HepG2 (cell line): ENCODE measurements around the gene TGM3. TPM values are rescaled to one million over a fixed set of nuclear protein-coding genes. Genes with fewer than 3 reads are reported as not detected.
A peak's percentile ranks its signal among the peaks of the same experiment; 100 is the strongest.

Experiments used
- ATAC-seq: fragments of 200-7000 bp; cut with Tn5 transposase; 3 replicates; pipeline ENCODE4 v1.9.1; 2020; ENCODE audit warnings: mild to moderate bottlenecking, moderate library complexity
- BruUV-seq: library from RNA; stranded (reverse); fragments of 400-500 nt; replicated peaks from 2 replicates; lab custom pipeline; 2021; lab: Mats Ljungman, UMichigan
- CTCF ChIA-PET: fragments of 300-600 bp; formaldehyde crosslinking; extraction: SDS; loops from one replicate; lab custom pipeline; 2021; ENCODE audit warnings: low total read pairs, inconsistent platforms, low intra/inter-chr PET ratio; lab: Yijun Ruan, JAX
- POLR2A ChIA-PET: fragments of 350-600 bp; sonication (Branson Sonifier 250); formaldehyde crosslinking; loops from one replicate; lab custom pipeline; 2020; ENCODE audit warnings: antibody characterized with exemption, inconsistent platforms; lab: Yijun Ruan, JAX
- DNase-seq: peaks from one replicate; pipeline ENCODE4 v3.0.0-alpha.2; 2015; ENCODE audit warnings: low spot score
- FAIRE-seq: peaks from 3 replicates; lab custom pipeline; 2011; peaks lifted over from hg19 to GRCh38; lab: Jason Lieb, UNC
- H2AFZ ChIP-seq: one replicate; pipeline ENCODE4 v1.6.1; 2011; ENCODE audit warnings: low read length, inconsistent platforms
- H3K27ac ChIP-seq: fragments of 300-600 bp; 3 replicates; pipeline ENCODE4 v1.8.0; 2011; ENCODE audit warnings: mixed run types, mild to moderate bottlenecking, mixed read lengths, low read length, inconsistent platforms; ENCODE audit not compliant: insufficient read depth; ENCODE audit errors: extremely low read length
- H3K27me3 ChIP-seq, 2 experiments: fragments of 200-600 bp in 1 of 2; 2 replicates in 1 of 2; 3 replicates in 1 of 2; pipeline versions ENCODE4 v1.6.0 to v1.8.0; 2011; ENCODE audit warnings: low read length in 2 of 2, mild to moderate bottlenecking in 2 of 2, moderate library complexity in 2 of 2, inconsistent platforms in 1 of 2; ENCODE audit not compliant: insufficient read depth in 2 of 2, control insufficient read depth in 1 of 2
- H3K36me3 ChIP-seq, 2 experiments: fragments of 200-600 bp in 1 of 2; replicated peaks in 1 of 2; 2 replicates in 1 of 2; 3 replicates in 1 of 2; pipeline versions ENCODE4 v1.5.1 to v1.8.0; 2011; ENCODE audit warnings: low read length in 2 of 2, inconsistent platforms in 1 of 2; ENCODE audit not compliant: insufficient read depth in 2 of 2, control insufficient read depth in 1 of 2
- H3K4me1 ChIP-seq: 2 replicates; pipeline ENCODE4 v1.5.1; 2012; ENCODE audit warnings: low read length, inconsistent platforms; ENCODE audit not compliant: insufficient read depth
- H3K4me2 ChIP-seq: 2 replicates; pipeline ENCODE4 v1.6.0; 2011; ENCODE audit warnings: low read depth, low read length, inconsistent platforms
- H3K4me3 ChIP-seq, 3 experiments: fragments of 200-600 bp in 1 of 3; sonication (generic), shearing (Covaris generic) in 1 of 3; replicated peaks in 1 of 3; 2 replicates each; pipeline ENCODE4 v1.5.1; 2011 to 2016; ENCODE audit warnings: low read length in 3 of 3, inconsistent platforms in 2 of 3, low read depth in 2 of 3, mild to moderate bottlenecking in 2 of 3, control low read depth in 1 of 3, mixed read lengths in 1 of 3; ENCODE audit not compliant: insufficient read depth in 1 of 3
- H3K79me2 ChIP-seq: one replicate; pipeline ENCODE4 v1.6.1; 2011; ENCODE audit warnings: low read length, inconsistent platforms; ENCODE audit not compliant: insufficient read depth
- H3K9ac ChIP-seq: 2 replicates; pipeline ENCODE4 v1.6.0; 2011; ENCODE audit warnings: mild to moderate bottlenecking, low read depth, low read length, inconsistent platforms; ENCODE audit not compliant: insufficient read depth
- H3K9me3 ChIP-seq: 2 replicates; pipeline ENCODE4 v1.5.1; 2012; ENCODE audit warnings: mild to moderate bottlenecking, low read length
- H4K20me1 ChIP-seq: 2 replicates; pipeline ENCODE4 v1.6.0; 2011; ENCODE audit warnings: inconsistent platforms, mild to moderate bottlenecking, low read length, moderate library complexity; ENCODE audit not compliant: insufficient read depth
- CEBPG ChIP-seq: IDR thresholded peaks from 2 replicates; pipeline ENCODE4 v1.6.1; 2016
- CHD4 ChIP-seq: fragments of 200-600 bp; sonication (generic); IDR thresholded peaks from 2 replicates; pipeline ENCODE4 v1.7.0; 2017; ENCODE audit warnings: mild to moderate bottlenecking, low read length, borderline replicate concordance
- EHMT2 ChIP-seq: fragments of 200-600 bp; sonication (generic); IDR thresholded peaks from 2 replicates; pipeline ENCODE4 v1.7.0; 2017; ENCODE audit warnings: antibody characterized with exemption, low read depth, low read length, borderline replicate concordance
- FOXJ3 ChIP-seq: sonication (generic); formaldehyde crosslinking; IDR thresholded peaks from 2 replicates; pipeline ENCODE4 v1.4.0; 2020; ENCODE audit warnings: missing genetic modification reagents, mild to moderate bottlenecking, borderline replicate concordance
- FOXP1 ChIP-seq, 2 experiments: fragments of 450-650 bp in 1 of 2; IDR thresholded peaks; 2 replicates each; pipeline ENCODE4 v1.6.1; 2017 to 2018; ENCODE audit warnings: antibody characterized with exemption in 1 of 2
- GATAD2A ChIP-seq: IDR thresholded peaks from 2 replicates; pipeline ENCODE4 v1.6.1; 2016
- KLF16 ChIP-seq, 2 experiments: sonication (generic) in 1 of 2; formaldehyde crosslinking in 1 of 2; IDR thresholded peaks; 2 replicates each; pipeline versions ENCODE4 v1.6.1 to v1.8.0; 2016 to 2023; ENCODE audit warnings: missing genetic modification reagents in 2 of 2, missing compliant biosample characterization in 1 of 2
- NCOA2 ChIP-seq: sonication (generic); formaldehyde crosslinking; IDR thresholded peaks from 2 replicates; pipeline ENCODE4 v1.8.0; 2022; ENCODE audit warnings: inconsistent platforms
- SMAD3 ChIP-seq: sonication (generic); formaldehyde crosslinking; IDR thresholded peaks from 2 replicates; pipeline ENCODE4 v1.4.0; 2020; ENCODE audit warnings: missing genetic modification reagents
- SMC3 ChIP-seq: IDR thresholded peaks from 2 replicates; pipeline ENCODE4 v1.6.1; 2011; ENCODE audit warnings: low read length, improper control_type of control experiment
- SRF ChIP-seq: IDR thresholded peaks from 2 replicates; pipeline ENCODE4 v1.6.1; 2011; ENCODE audit warnings: mild to moderate bottlenecking, low read depth, low read length, moderate library complexity
- ZFP1 ChIP-seq: IDR thresholded peaks from 2 replicates; pipeline ENCODE4 v1.6.1; 2016
- ZNF124 ChIP-seq: sonication (generic); formaldehyde crosslinking; IDR thresholded peaks from 2 replicates; pipeline ENCODE4 v1.4.0; 2020; ENCODE audit warnings: missing genetic modification reagents
- ZNF431 ChIP-seq: sonication (generic); formaldehyde crosslinking; IDR thresholded peaks from 2 replicates; pipeline ENCODE4 v1.9.0; 2022; ENCODE audit warnings: missing genetic modification reagents, low read depth, mild to moderate bottlenecking, borderline replicate concordance
- ZNF644 ChIP-seq: IDR thresholded peaks from 2 replicates; pipeline ENCODE4 v1.6.1; 2016; ENCODE audit warnings: low read depth
- ZSCAN9 ChIP-seq: IDR thresholded peaks from 2 replicates; pipeline ENCODE4 v1.6.1; 2016; ENCODE audit warnings: borderline replicate concordance
- WGBS: methylation state at CpG from one replicate; pipeline ENCODE4 v1.1.6; 2017; ENCODE audit warnings: low lambda C conversion rate; 5-methylcytosine and 5-hydroxymethylcytosine counted together
- in situ Hi-C: cut with HindIII; loops from 2 replicates; pipeline ENCODE4 v1.10.0; 2017; ENCODE audit warnings: low pct_unique_long_range_greater_than_20kb; ENCODE audit not compliant: extremely low pct_ligation_motif_present
- intact Hi-C: fragments of 100-400 bp; cut with micrococcal nuclease; formaldehyde crosslinking; loops from one replicate; pipeline ENCODE4 v1.10.0; 2022; ENCODE audit not compliant: unreplicated experiment
- polyA plus RNA-seq, 8 experiments: library from polyadenylated mRNA; depleted of rRNA in 3 of 8; stranded (reverse) in 7 of 8; unstranded in 1 of 8; fragments of >200 nt; fragmentation: Illumina TruSeq in 4 of 8; extraction: Trizol in 4 of 8; gene quantifications; 2 replicates each; pipeline versions ENCODE4 v1.2.1 to v1.2.3, GENCODE V29; 2011 to 2016; ENCODE audit warnings: low read depth in 4 of 8, missing spikeins in 1 of 8, mixed read lengths in 1 of 8; ENCODE audit not compliant: insufficient read depth in 1 of 8
- total RNA-seq, 5 experiments: library from RNA; depleted of rRNA; stranded (reverse); fragments of >200 nt; fragmentation: Illumina TruSeq; extraction: Trizol; gene quantifications; 2 replicates each; pipeline ENCODE4 v1.2.3, GENCODE V29; 2016; ENCODE audit warnings: low read depth in 1 of 5
- TF ChIP-seq, protein P1 (sequence below): IDR thresholded peaks from 2 replicates; pipeline ENCODE4 v1.6.1; 2016; ENCODE audit warnings: mild to moderate bottlenecking
- TF ChIP-seq, protein P2 (sequence below): sonication (generic); formaldehyde crosslinking; IDR thresholded peaks from 2 replicates; pipeline ENCODE4 v1.5.0; 2020; ENCODE audit warnings: mild to moderate bottlenecking, missing genetic modification reagents
- TF ChIP-seq, protein P3 (sequence below): IDR thresholded peaks from 2 replicates; pipeline ENCODE4 v1.6.1; 2018; ENCODE audit warnings: missing genetic modification reagents
- TF ChIP-seq, protein P4 (sequence below): sonication (generic); formaldehyde crosslinking; IDR thresholded peaks from 2 replicates; pipeline ENCODE4 v1.8.0; 2022; ENCODE audit warnings: mild to moderate bottlenecking, missing genetic modification reagents, borderline replicate concordance

TGM3 gene
- total and polyA plus RNA-seq, 2 of the 13 experiments (the other 11 are each of a cell fraction or from before 2014, with no cell fraction given): not detected

DNA sequence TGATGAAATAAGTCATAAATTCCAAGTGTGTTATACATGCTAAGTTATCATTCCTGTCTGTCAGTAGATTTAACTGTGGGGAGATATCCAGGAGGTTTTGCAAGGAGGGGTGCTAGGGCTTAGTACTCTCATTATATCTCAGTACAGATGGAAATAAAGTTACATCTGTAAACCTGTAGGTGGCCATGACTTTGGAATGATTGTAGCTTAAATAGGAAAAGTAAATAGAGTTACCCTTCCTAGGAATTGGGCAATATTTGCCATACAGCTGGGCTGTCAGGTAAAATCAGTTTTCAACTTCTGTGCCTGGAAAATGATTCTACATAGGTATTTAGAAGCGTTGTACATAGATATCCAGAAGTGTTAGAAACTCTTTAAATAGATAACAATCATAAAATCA, 19.8 kb upstream of the TGM3 start:
- peak; percentile 97 for FAIRE-seq
- intact Hi-C loops: loop anchor here (2.0 kb wide), 1 partner anchor 75 kb away; no protein-coding TSS in a partner anchor
- Histone ChIP-seq H3K9ac (no peak overlapping the region), H3K4me2 (no peak overlapping the region), H3K4me3 (no peak overlapping the region), H3K27me3 (peaks cover 0 to 11% of the 10 kb centered on the region in 2 experiments; a peak in 2 of 5 replicates), H3K4me1 (peaks cover 10% of the 10 kb centered on the region), H3K9me3 (no peaks in the 10 kb centered on the region), H2AFZ (no peak overlapping the region), H4K20me1 (no peaks in the 10 kb centered on the region), H3K79me2 (no peaks in the 10 kb centered on the region), H3K36me3 (no peaks in the 10 kb centered on the region), H3K27ac (no peak overlapping the region)
- peak; percentile 73 for DNase-seq
- ATAC-seq: peak; percentile 92
- WGBS: 0% methylated on average over 1 of the region's 1 CpG
- POLR2A ChIA-PET: interaction anchor here (1.0 kb wide), 1 partner anchor 194 kb away, joined by 3 read pairs; no protein-coding TSS in a partner anchor
- CTCF ChIA-PET: no interaction called here
- BruUV-seq: no TSS peak
- in situ Hi-C loops: no loop called here
- TF ChIP-seq ZSCAN9 (peak; percentile 88; the same call in 1 of the 2 replicates), SRF (0 out of 2 replicates have a peak, but pooled peaks have one; percentile 9), ZNF124 (CRISPR knock-in tag) (peak; percentile 66; the same call in 1 of the 2 replicates), FOXP1 (IDR thresholded peaks at IDR 0.05) (no peak), FOXP1 (CRISPR knock-in tag; IDR thresholded peaks at IDR 0.05) (peak; percentile 57; the same call in 1 of the 2 replicates), GATAD2A (peak; percentile 78), FOXJ3 (peak; percentile 42; the same call in 1 of the 2 replicates), CEBPG (CRISPR knock-in tag) (peak; percentile 97), SMC3 (peak; percentile 37), ZNF644 (CRISPR knock-in tag) (peak; percentile 73; the same call in 1 of the 2 replicates), ZNF431 (no peak), KLF16 (CRISPR knock-in tag; IDR thresholded peaks at IDR 0.05) (0 out of 4 replicates have a peak, but pooled peaks of 1 of the 2 experiments have one; percentile 57), ZFP1 (0 out of 2 replicates have a peak, but pooled peaks have one; percentile 42), CHD4 (no peak), NCOA2 (CRISPR knock-in tag) (0 out of 2 replicates have a peak, but pooled peaks have one; percentile 35), EHMT2 (no peak), SMAD3 (CRISPR knock-in tag) (peak; percentile 46; the same call in 1 of the 2 replicates)
- TF ChIP-seq, protein P1, sequence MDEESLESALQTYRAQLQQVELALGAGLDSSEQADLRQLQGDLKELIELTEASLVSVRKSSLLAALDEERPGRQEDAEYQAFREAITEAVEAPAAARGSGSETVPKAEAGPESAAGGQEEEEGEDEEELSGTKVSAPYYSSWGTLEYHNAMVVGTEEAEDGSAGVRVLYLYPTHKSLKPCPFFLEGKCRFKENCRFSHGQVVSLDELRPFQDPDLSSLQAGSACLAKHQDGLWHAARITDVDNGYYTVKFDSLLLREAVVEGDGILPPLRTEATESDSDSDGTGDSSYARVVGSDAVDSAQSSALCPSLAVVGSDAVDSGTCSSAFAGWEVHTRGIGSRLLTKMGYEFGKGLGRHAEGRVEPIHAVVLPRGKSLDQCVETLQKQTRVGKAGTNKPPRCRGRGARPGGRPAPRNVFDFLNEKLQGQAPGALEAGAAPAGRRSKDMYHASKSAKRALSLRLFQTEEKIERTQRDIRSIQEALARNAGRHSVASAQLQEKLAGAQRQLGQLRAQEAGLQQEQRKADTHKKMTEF: 0 out of 2 replicates have a peak, but pooled peaks have one; percentile 36
- TF ChIP-seq, protein P2, sequence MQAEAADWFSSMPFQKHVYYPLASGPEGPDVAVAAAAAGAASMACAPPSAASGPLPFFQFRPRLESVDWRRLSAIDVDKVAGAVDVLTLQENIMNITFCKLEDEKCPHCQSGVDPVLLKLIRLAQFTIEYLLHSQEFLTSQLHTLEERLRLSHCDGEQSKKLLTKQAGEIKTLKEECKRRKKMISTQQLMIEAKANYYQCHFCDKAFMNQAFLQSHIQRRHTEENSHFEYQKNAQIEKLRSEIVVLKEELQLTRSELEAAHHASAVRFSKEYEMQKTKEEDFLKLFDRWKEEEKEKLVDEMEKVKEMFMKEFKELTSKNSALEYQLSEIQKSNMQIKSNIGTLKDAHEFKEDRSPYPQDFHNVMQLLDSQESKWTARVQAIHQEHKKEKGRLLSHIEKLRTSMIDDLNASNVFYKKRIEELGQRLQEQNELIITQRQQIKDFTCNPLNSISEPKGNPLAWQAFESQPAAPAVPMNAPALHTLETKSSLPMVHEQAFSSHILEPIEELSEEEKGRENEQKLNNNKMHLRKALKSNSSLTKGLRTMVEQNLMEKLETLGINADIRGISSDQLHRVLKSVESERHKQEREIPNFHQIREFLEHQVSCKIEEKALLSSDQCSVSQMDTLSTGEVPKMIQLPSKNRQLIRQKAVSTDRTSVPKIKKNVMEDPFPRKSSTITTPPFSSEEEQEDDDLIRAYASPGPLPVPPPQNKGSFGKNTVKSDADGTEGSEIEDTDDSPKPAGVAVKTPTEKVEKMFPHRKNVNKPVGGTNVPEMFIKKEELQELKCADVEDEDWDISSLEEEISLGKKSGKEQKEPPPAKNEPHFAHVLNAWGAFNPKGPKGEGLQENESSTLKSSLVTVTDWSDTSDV (CRISPR knock-in tag): no peak
- TF ChIP-seq, protein P3, sequence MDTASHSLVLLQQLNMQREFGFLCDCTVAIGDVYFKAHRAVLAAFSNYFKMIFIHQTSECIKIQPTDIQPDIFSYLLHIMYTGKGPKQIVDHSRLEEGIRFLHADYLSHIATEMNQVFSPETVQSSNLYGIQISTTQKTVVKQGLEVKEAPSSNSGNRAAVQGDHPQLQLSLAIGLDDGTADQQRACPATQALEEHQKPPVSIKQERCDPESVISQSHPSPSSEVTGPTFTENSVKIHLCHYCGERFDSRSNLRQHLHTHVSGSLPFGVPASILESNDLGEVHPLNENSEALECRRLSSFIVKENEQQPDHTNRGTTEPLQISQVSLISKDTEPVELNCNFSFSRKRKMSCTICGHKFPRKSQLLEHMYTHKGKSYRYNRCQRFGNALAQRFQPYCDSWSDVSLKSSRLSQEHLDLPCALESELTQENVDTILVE: 0 out of 2 replicates have a peak, but pooled peaks have one; percentile 46
- TF ChIP-seq, protein P4, sequence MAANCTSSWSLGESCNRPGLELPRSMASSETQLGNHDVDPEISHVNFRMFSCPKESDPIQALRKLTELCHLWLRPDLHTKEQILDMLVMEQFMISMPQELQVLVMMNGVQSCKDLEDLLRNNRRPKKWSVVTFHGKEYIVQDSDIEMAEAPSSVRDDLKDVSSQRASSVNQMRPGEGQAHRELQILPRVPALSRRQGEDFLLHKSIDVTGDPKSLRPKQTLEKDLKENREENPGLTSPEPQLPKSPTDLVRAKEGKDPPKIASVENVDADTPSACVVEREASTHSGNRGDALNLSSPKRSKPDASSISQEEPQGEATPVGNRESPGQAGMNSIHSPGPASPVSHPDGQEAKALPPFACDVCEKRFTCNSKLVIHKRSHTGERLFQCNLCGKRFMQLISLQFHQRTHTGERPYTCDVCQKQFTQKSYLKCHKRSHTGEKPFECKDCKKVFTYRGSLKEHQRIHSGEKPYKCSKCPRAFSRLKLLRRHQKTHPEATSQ (CRISPR knock-in tag): 0 out of 2 replicates have a peak, but pooled peaks have one; percentile 67
